OCI-LY7 (cell line): Measurements from ENCODE around the gene AMOTL2. TPM values are rescaled to one million over a fixed set of nuclear protein-coding genes. Genes with fewer than 3 reads are reported as not detected.

Experiments
- BruUV-seq: library from RNA; stranded (reverse); fragments of 400-500 nt; replicated peaks from 2 replicates; lab custom pipeline; 2021; lab: Mats Ljungman, UMichigan
- CTCF ChIA-PET: fragments of 300-600 bp; sonication (Branson Sonifier 250); formaldehyde crosslinking; loops from one replicate; lab custom pipeline; 2022; ENCODE audit warnings: antibody characterized with exemption; ENCODE audit not compliant: unreplicated experiment; lab: Charles Lee
- POLR2A ChIA-PET: fragments of 300-600 bp; sonication (Branson Sonifier 250); formaldehyde crosslinking; loops from one replicate; lab custom pipeline; 2022; ENCODE audit warnings: antibody characterized with exemption; lab: Charles Lee
- DNase-seq: peaks from one replicate; pipeline ENCODE4 v3.0.0-alpha.2; 2015; ENCODE audit warnings: low spot score
- H2AFZ ChIP-seq: fragments of 200-600 bp; sonication (generic), shearing (Covaris generic); 2 replicates; pipeline ENCODE4 v1.6.1; 2014; ENCODE audit warnings: mild to moderate bottlenecking, antibody characterized with exemption, low read length, moderate library complexity
- H3K27ac ChIP-seq: fragments of 200-600 bp; sonication (generic); 2 replicates; pipeline ENCODE4 v1.5.1; 2014; ENCODE audit warnings: mixed run types, low read depth, mild to moderate bottlenecking, moderate library complexity, low read length, inconsistent platforms; ENCODE audit not compliant: poor library complexity, severe bottlenecking
- H3K36me3 ChIP-seq: fragments of 200-600 bp; sonication (generic); 2 replicates; pipeline ENCODE4 v1.6.1; 2014; ENCODE audit warnings: mild to moderate bottlenecking, antibody characterized with exemption, low read length, moderate library complexity, mixed read lengths; ENCODE audit not compliant: insufficient read depth
- H3K4me1 ChIP-seq: fragments of 200-600 bp; sonication (generic); 2 replicates; pipeline ENCODE4 v1.5.1; 2014; ENCODE audit warnings: mild to moderate bottlenecking, low read length; ENCODE audit not compliant: insufficient read depth, poor library complexity, severe bottlenecking
- H3K4me2 ChIP-seq: fragments of 200-600 bp; sonication (generic); 2 replicates; pipeline ENCODE4 v1.6.1; 2014; ENCODE audit warnings: mild to moderate bottlenecking, low read length
- H3K4me3 ChIP-seq: fragments of 200-600 bp; sonication (generic); 2 replicates; pipeline ENCODE4 v1.5.1; 2014; ENCODE audit warnings: mild to moderate bottlenecking, low read depth, low read length; ENCODE audit not compliant: poor library complexity, severe bottlenecking
- H3K79me2 ChIP-seq: fragments of 200-600 bp; sonication (generic); 2 replicates; pipeline ENCODE4 v1.6.1; 2016; ENCODE audit warnings: low read depth, mild to moderate bottlenecking, low read length, moderate library complexity, mixed read lengths; ENCODE audit not compliant: insufficient read depth
- H3K9me2 ChIP-seq: fragments of 200-600 bp; sonication (generic); 2 replicates; pipeline ENCODE4 v1.6.1; 2016; ENCODE audit warnings: mild to moderate bottlenecking, low read length, mixed read lengths; ENCODE audit not compliant: insufficient read depth
- H3K9me3 ChIP-seq: fragments of 200-600 bp; sonication (generic); 2 replicates; pipeline ENCODE4 v1.6.1; 2014; ENCODE audit warnings: mild to moderate bottlenecking, mixed run types, low read length, mixed read lengths
- H4K20me1 ChIP-seq: fragments of 200-600 bp; sonication (generic); 2 replicates; pipeline ENCODE4 v1.6.1; 2014; ENCODE audit warnings: mild to moderate bottlenecking, antibody characterized with exemption, low read length, moderate library complexity, mixed read lengths; ENCODE audit not compliant: insufficient read depth
- EZH2phosphoT487 ChIP-seq: fragments of 200-600 bp; sonication (generic); IDR thresholded peaks from 2 replicates; pipeline ENCODE4 v1.6.1; 2018; ENCODE audit warnings: low read depth, borderline replicate concordance, mild to moderate bottlenecking, mixed run types, antibody characterized with exemption, low read length, moderate library complexity, mixed read lengths
- intact Hi-C: fragments of 100-400 bp; cut with micrococcal nuclease; formaldehyde crosslinking; loops from one replicate; pipeline ENCODE4 v1.10.0; 2022; ENCODE audit not compliant: unreplicated experiment
- total RNA-seq, 2 experiments: library from RNA; depleted of rRNA in 1 of 2; stranded (reverse); fragments of >200 nt in 1 of 2; shearing (Covaris generic) in 1 of 2; gene quantifications; 2 replicates each; pipeline ENCODE4 v1.2.3, GENCODE V29; 2014 to 2022
- TF ChIP-seq, protein P1 (sequence below): fragments of 200-600 bp; sonication (generic); conservative IDR thresholded peaks from 2 replicates; pipeline ENCODE4 v1.5.1; 2014; ENCODE audit warnings: mild to moderate bottlenecking, antibody characterized with exemption, low read length, moderate library complexity, mixed read lengths

Gene AMOTL2
- total RNA-seq, 2 experiments from 2014 or later: not detected

DNA sequence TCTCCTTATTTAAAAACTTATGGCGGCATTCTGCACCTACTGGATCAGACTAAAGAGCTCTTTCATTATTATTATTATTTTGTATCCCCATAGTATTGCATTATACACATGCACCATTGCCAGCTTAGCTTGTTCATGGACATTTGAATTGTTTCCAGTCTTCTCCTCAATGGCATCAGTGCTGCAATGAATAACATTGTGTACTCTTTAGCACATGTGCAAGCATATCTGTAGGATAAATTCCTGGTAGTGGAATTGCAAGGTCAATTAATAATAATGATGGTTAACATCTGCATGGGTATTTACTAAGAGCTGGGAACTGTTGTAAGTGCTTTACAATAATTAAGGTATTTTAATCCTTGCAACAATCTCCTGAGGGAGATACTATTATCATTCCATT is 52.0 kb downstream of the AMOTL2 start:
- Histone ChIP-seq H3K9me2 (no peaks in the 10 kb centered on the region), H3K79me2 (no peaks in the 10 kb centered on the region), H3K4me3 (no peak overlapping the region), H2AFZ (no peak overlapping the region), H3K9me3 (no peaks in the 10 kb centered on the region), H3K4me1 (no peaks in the 10 kb centered on the region), H3K4me2 (no peak overlapping the region), H4K20me1 (no peaks in the 10 kb centered on the region), H3K27ac (no peak overlapping the region), H3K36me3 (no peaks in the 10 kb centered on the region)
- no peak for TF ChIP-seq EZH2phosphoT487
- TF ChIP-seq, protein P1, sequence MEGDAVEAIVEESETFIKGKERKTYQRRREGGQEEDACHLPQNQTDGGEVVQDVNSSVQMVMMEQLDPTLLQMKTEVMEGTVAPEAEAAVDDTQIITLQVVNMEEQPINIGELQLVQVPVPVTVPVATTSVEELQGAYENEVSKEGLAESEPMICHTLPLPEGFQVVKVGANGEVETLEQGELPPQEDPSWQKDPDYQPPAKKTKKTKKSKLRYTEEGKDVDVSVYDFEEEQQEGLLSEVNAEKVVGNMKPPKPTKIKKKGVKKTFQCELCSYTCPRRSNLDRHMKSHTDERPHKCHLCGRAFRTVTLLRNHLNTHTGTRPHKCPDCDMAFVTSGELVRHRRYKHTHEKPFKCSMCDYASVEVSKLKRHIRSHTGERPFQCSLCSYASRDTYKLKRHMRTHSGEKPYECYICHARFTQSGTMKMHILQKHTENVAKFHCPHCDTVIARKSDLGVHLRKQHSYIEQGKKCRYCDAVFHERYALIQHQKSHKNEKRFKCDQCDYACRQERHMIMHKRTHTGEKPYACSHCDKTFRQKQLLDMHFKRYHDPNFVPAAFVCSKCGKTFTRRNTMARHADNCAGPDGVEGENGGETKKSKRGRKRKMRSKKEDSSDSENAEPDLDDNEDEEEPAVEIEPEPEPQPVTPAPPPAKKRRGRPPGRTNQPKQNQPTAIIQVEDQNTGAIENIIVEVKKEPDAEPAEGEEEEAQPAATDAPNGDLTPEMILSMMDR: no peak
- no TSS peak for BruUV-seq
- ChIA-PET POLR2A (interaction anchor here (0.9 kb wide), 1 partner anchor 18 kb away, joined by 3 read pairs; no protein-coding TSS in a partner anchor), CTCF (no interaction called here)
- no peak for DNase-seq
- intact Hi-C loops: no loop called here

DNA sequence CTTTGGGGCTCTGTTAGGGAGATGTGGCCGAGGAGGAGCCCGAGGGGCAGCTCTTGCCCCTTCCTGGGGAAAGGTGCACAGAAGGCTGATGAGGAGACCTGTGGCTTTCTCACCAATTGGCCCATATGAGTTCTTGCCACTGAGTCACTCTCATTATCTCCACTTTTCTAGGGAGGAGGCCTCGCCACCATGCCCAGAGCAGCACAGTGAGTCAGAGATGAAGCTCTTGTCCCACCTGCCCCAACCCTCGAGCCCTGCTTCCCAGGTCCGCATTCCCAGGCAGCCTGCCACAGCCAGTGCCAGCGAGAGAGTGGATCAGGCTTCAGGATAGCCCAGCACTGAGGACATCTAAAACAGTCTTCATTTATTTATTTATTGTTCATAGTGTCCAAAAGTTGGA is 53.5 kb downstream of the AMOTL2 start:
- no peak for TF ChIP-seq EZH2phosphoT487
- TF ChIP-seq, protein P1: no peak
- DNase-seq: no peak
- Histone ChIP-seq H3K79me2 (no peaks in the 10 kb centered on the region), H2AFZ (no peak overlapping the region), H3K9me2 (no peaks in the 10 kb centered on the region), H3K9me3 (no peaks in the 10 kb centered on the region), H4K20me1 (no peaks in the 10 kb centered on the region), H3K4me2 (no peak overlapping the region), H3K4me3 (no peak overlapping the region), H3K4me1 (no peaks in the 10 kb centered on the region), H3K36me3 (no peaks in the 10 kb centered on the region), H3K27ac (no peak overlapping the region)
- CTCF ChIA-PET: no interaction called here
- no TSS peak for BruUV-seq
- intact Hi-C loops: no loop called here
- POLR2A ChIA-PET: no interaction called here

DNA sequence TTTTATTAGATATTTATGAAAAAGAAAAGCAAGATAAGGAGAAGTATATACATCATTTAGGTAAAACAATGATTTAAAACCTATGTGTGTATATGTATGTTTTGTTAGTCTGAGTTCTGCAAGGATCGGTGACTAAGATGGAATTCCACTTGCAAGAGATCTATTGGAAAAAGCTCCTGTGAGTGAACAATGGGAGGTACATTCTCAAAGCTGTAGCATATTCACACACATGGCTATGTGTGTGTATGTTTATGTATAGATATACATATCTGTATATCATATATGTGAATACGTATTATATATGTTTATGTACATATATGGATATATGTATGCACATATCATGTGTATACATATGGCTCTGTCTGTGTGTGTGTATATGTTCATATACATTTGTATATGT is 54.3 kb downstream of the AMOTL2 start:
- Histone ChIP-seq H3K4me2 (no peak overlapping the region), H4K20me1 (no peaks in the 10 kb centered on the region), H3K27ac (no peak overlapping the region), H3K9me2 (no peaks in the 10 kb centered on the region), H3K4me3 (no peak overlapping the region), H3K36me3 (no peaks in the 10 kb centered on the region), H3K9me3 (no peaks in the 10 kb centered on the region), H3K79me2 (no peaks in the 10 kb centered on the region), H2AFZ (no peak overlapping the region), H3K4me1 (no peaks in the 10 kb centered on the region)
- CTCF ChIA-PET: no interaction called here
- BruUV-seq: no TSS peak
- DNase-seq: no peak
- TF ChIP-seq, protein P1: no peak
- TF ChIP-seq EZH2phosphoT487: no peak
- POLR2A ChIA-PET: interaction anchor here (0.7 kb wide), 1 partner anchor 17 kb away, joined by 3 read pairs; no protein-coding TSS in a partner anchor
- intact Hi-C loops: no loop called here
